ENCODE measurements around the gene AKAP8L.
"Not testable (repeated sequence)": the region's sequence is repeated elsewhere in the genome, so short reads cannot be mapped to it uniquely, and the experiment has no call there.

AKAP8L gene

DNA sequence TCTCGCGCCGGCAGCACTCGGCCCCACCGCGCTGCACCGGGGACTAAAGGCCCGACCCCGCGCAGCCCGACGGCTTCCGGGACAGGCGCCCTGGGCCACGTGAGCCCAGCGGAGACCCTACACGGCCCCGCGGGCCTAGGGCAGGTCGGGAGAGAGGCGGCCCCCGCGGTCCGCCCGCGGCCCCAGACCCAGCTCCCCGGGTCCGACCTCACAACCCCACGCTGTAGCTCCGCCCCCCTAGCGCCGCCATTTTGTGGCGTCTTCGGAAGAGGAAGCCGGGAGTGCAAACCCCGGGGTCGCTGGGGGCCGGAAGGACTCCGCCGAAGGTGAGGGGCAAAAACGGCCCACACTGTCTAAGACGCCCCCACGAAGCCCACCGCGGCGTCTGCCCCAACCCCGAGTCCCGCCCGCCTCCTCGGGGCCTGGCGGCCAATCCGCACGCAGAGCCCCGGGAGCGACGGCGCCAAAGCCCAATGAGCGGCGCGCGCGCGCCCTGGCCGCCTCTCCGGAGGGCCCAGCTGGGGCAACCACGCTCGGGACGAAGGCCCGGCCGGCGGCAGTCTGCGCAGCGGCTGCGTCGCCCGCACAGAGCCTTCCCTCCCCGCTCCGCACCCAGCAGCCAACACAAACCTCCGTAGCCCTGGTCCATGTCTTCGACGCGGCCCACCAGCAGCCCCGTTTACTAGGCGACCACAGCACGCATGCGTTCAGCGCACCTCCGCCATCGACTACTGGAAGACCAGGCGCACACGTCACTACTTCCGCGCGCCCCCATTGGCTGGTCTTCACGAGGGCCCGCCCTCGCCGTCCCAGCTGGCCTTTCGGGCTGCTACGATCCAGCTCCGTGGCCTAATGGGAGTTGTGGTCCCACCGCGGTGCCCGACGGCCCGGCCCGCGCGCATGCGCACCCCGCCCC is 39.4 kb downstream of the AKAP8L start, which contains the start of gene AKAP8:
Gene AKAP8 (minus strand): TSS at position 705 of the 916 bp plus-strand sequence. CDS start 56 bp downstream, at position 649.
- peak; percentile 99 for DNase-seq

DNA sequence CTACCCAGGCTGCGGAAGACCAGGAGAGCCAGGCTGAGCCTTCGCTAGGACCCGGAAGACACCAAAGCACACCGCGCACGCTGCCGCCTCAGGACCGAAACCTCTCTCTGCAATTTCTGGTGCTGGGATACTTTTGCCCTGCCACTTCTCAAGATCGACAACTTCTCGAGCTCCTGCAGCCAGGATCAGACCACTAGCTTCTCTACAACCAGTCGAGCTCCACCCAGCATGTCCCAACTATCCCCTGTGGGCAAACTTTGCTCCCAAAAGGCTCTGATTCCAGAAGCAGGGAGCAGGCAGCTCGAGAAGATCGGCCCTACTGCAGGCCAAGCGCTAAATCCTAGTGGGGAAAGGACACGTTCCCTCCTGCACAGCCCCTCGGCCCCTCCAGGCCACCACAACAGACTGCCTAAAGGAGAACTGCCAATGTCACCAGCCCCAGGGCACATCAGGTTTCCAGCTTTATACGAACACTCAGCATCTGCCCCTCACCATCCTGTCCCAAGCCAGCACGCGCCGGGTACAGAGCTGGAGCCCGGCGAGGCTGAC is 40.2 kb downstream of the AKAP8L start:
- DNase-seq: peak; percentile 55

DNA sequence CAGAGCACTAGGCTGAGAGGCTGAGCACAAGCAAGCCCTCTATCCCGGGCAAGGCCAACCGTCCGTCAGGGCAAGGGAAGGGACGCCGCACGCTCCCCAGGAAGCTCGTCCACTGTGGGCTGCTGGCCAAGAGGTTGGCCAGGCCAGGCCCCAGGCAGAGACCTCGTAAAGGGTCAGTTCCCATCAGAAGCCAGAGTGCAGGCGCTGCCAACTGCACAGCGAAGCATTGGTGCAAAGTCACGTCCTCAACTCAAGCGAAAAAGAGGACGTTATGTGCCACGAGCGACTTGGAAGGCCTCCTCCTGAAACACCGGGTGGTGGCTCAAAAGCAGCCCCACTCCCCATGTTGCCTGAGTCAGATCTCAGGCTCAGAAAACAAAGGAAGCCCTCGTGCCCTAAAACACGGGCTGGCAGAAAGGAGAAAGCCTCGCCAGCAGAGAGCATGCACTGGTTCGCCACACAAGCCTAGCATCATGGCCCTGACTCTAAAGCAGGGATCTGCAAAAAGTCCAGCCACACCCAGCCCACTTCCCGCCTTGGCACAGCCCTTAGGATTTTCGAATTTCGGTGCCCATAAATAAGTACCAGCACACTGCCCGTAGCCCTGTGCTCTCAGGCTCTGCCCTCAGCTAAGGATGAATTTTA is 43.9 kb downstream of the AKAP8L start:
- no peak for DNase-seq

DNA sequence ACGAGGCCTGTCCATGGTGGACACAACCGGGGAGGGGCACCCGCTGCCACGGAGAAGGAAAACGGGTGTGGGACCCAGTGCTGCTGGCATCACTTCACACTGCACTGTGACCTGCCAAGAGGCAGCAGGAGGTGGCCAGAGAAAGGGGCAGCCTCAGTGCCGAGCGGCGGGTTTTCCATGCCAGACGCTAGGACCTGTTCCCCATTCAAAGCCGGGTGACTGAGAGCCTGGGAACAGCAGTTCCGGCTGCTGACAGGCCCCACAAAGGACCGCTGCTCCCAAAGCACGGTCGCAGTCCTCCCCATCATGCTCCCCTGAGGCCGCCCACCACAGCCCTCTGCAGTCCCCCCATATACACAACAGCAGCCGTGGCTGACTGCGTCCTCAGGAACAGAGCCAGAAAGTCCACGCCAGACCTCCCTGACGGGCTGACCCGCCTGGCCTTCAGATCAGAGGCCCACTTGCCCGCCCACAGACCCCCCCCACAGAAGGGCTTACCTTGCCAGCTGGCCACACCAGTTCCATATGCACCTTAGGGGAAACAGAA is 44.6 kb downstream of the AKAP8L start:
- no peak for DNase-seq

DNA sequence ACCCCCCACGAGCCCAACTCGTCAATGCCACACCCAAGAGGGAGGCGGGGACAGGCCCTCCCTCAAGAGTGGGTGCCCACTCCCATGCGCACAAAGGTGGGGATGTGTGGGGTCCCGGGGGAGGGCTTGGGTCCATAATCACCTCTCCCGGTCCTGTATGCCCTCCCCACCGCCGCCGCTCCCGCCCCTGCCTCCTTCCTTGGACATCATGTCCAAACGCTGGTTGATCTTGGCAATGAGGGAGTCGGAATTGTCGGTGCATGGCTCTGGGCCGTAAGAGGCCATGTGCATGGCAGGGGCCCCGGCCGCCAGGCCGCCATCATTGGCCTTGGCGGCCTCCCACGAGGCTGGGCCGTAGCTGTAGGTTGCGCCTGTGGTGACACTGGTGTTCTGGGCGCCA is 45.1 kb downstream of the AKAP8L start:
- no peak for DNase-seq

DNA sequence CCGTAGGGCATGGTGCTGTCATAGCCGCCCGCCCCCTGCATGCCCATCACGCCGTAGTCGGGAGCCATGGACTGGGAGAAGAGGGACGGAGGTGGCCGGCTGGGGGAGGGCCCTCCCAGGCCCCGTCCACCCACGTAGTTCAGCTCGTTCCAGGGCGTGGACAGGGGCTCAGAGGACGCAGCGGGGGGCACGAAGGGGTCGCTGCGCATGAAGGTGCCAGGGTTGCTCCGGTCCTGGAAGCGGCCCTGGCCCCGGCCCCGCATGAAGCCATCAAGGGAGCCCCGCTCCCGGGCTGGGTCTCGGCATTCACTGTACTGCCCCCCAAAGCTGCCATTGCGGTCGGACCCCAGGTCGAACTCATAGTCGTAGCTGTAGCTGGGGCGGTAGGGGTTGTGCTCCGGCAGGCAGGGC is 45.9 kb downstream of the AKAP8L start:
- no peak for DNase-seq

DNA sequence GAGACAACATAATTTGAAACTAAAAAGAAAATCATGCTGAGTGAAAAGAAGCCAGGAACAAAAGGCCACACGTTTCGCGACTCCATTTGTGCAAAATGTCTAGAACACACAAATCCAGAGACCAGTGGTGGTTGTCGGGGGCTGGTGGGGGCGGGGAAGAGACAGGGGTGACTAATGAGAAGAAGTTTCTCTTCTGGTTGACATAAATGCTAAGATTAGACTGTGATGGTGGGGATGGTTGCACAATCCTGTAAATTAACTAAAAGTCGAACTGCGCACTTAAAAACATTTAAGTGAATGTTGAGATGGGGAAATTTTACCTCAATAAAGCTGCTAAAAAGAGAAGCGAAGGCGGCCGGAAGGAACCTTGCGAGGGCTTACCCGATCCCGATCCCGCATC is 46.3 kb downstream of the AKAP8L start:
- no peak for DNase-seq

DNA sequence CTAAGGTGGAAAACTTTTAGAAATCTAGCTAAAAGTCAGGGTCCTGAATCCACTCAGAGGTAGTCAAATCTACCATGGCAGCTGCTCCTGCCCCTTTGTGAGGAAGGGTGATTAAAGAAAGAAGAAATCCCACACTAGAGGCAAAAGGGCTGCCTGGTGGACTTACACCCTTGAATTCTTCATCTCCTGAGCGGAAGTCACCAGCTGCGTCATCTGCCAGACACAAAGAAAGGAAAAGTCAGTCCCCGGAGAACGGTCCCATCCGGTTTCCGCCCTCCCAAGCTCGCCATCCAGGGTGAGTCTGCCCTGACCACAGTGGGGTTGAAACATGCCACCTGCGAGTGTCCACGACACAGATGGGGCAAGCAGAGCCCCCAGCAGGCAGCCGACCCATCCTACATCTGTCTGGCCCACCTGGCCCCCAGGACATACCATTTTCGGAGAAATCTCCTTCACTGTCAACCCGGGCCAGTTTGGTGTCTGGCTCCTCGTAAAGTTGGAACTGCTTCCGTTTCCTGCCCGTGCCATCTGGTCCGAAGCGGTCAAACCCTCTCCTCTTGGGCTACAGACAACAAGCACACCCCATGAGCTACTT is 46.9 kb downstream of the AKAP8L start:
- DNase-seq: no peak

DNA sequence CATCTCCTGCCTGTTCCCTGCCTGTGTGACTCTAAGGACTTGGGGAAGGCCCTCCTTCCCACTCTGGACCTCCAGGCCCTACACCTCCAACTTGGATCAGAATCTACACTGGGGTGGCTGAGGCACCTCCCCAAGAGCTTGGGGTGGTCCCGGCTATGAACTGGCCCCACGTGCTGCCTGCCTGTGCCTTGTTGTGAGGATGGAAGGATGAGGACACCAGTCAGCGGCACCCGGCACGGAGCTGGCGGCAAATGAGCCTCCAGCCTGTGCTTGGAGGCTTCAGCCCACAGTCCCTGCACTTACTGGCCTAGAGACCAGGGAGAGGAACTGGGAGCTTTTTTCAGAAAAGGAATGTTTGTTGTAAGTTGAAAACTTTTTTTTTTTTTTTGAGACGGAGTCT is 47.7 kb downstream of the AKAP8L start:
- no peak for DNase-seq

DNA sequence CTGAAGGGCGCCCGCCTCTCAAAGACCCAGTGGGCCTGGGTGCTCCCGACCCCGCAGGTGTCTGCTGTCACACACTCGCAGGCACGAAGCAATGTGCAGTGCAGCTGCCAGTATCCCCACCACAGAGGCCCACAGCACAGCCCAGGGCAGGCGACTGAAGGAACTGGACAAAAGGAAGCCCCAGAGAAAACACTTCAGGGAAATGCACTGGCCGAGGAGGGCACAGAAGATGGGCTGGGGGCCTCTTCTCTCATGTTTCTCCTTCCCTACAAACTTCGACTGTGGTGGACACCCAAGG is 49.2 kb downstream of the AKAP8L start:
- DNase-seq: no peak

DNA sequence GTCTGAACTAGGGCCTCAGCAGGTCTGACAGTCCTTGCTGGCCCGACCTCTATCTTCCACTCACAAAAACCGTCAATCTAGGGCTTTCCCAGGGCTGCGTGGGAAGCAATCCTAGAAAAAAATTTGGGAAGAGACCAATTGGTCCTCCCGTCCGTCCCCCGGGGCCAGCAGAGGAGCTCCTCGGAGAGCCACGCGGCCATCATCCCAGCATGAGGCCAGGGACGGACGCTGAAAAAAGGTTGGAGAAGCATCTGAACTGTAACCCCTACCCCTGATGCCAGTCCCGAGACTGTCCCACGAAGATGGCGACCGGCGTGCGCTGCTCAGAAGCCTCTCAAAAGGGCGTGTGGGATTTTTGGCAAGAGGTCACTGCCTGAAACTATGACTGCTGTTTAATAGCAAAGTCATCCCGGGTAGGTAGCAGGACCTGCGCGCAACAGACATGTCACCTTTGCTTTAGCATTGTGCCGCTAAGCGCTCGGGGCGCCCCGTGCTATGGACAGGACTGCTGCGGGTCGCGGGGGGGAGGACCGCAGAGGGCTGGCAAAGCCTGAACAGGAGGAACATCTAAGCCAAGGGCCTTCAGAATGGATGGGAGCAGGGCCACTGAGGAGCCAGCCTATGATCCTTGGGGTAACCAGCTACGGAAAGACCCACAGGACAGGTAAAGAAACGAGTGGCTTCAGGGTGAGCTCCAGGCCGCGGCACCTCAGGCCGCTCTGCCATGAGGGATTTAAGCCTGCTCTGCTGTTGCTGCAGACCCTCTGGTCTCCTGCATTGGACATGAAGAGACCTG is 49.8 kb downstream of the AKAP8L start:
- no peak for DNase-seq

DNA sequence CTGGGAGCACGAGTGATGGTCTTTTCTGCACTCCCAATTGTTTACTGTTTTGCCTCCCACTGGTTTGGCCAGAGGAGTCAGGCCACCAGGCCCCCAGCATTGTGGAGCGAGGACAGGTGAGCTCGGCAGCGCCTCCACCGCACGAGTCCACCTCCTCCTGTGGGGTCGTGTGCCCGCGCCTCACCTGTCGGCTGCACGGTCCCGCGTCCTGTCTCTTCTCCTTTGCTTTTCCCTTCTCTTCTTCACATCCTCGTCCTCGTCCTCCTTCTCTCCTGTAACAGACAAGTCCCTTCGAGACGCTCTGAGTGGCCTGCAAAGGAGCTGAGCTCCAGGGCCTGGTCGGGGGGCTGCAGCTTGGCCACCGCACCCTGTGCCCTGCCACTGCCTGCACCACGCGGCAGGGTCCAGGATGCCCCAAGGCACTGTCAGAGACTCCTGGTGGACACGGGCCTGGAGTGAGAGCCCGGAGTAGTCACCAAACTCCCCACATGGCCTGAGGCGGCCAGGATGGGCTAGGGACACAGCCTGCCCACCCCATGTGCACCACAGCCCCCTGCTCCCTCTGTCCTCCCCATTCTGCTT is 50.6 kb downstream of the AKAP8L start:
- DNase-seq: no peak

DNA sequence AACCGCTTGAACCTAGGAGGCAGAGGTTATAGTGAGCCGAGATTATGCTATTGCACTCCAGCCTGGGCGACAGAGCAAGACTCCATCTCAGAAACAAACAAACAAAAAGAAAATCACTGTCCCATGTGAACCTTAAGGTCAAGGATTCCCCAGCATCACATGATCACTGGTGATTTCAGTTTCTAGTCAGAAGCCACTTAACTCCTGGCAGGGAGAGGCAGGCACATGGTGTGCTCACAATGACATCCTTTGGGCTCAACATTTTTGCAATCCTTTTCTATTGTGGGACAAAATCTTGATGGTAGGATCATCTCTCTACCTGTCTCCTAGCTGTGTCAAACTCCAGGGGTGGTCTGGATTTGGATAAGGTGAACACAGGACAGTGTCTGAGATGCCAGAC is 51.3 kb downstream of the AKAP8L start:
- no peak for DNase-seq

DNA sequence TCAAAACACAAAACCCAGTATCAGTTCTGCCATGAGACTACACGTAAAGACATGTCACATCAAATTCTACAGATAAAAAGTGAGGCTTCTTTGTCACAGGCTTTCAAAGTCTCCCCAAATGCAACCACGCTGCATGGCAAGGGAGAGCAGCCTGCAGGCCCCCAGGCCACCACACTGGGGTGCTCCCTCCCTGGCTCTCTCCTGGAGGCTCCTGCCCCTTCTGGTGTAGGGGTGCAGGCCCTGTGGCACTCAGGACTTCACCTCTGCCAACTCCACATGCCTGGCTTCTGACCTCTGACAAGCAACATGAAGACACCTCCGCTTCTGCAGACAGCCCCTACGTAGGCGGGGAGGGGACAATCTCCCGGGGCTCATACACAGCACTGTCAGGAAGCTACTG is 53.5 kb downstream of the AKAP8L start:
- DNase-seq: no peak

DNA sequence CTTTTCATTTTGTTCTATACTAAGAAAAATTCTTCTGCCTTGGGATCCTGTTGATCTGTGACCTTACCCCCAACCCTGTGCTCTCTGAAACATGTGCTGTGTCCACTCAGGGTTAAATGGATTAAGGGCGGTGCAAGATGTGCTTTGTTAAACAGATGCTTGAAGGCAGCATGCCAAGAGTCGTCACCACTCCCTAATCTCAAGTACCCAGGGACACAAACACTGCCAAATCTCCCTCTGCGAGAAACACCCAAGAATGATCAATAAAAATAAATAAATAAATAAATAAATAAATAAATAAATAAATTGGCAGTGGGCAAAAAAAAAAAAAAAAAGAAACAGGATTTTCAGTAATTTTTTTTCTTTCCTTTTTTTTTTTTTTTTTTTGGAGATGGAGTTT is 55.0 kb downstream of the AKAP8L start:
- not testable (repeated sequence) for DNase-seq

DNA sequence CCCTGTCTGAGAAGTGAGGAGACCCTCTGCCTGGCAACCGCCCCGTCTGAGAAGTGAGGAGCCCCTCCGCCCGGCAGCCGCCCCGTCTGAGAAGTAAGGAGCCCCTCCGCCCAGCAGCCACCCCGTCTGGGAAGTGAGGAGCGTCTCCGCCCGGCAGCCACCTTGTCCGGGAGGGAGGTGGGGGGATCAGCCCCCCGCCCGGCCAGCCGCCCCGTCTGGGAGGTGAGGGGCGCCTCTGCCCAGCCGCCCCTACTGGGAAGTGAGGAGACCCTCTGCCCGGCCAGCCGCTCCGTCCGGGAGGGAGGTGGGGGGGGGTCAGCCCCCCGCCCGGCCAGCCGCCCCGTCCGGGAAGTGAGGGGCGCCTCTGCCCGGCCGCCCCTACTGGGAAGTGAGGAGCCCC is 55.7 kb downstream of the AKAP8L start:
- not testable (repeated sequence) for DNase-seq

DNA sequence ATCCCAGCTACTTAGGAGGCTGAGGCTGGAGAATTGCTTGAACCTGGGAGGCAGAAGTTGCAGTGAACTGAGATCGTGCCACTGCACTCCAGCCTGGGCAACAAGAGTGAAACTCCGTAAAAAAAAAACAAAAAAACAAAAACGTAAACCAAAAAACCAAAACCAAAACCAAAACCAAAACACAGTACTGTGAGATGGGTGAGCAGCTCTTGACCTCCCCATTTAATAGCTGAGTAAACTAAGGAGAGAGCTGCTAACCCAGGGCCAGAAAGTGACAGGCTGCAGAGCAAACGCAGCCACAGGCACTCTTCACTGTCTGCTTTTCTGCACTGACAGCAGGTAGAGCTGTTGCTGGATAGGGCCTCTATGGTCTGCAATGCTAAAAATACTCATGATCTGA is 58.8 kb downstream of the AKAP8L start:
- DNase-seq: not testable (repeated sequence)

DNA sequence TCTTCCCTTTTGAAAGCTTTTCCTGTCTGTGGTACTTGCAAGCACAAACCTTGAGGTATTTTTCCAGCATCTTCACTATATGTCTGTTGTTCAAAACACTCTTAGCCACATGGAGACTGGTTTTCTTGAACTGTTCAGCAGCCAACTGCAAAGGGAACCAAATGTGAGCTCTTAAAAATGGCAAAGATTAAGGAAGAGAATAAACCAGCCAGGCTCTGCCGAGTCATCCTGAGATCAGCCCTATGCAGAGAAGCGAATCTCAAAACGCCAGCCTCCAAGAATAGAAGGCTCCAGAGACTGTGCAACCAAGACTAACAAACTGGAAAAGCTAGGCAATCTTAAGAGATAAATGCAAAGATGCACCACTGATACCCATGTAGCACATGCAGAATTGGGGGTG is 59.9 kb downstream of the AKAP8L start:
- no peak for DNase-seq

DNA sequence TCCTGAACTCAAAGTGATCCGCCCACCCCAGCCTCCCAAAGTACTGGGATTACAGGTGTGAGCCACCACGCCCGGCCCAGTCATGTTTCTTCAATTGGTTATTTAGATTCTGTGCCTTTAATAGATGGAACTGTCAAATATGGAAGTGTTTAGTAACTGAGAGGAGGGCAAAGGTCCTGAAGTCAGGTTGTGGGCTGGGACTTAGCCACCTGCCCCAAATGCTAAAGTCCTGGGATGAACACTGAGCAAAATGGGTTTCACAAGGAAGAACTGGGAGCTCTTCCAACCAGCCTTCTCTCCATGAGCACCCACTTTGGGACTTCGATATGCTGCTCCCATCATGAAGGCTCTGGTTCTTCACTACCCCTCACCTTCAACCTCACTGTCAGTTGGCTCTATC is 60.9 kb downstream of the AKAP8L start:
- DNase-seq: no peak

DNA sequence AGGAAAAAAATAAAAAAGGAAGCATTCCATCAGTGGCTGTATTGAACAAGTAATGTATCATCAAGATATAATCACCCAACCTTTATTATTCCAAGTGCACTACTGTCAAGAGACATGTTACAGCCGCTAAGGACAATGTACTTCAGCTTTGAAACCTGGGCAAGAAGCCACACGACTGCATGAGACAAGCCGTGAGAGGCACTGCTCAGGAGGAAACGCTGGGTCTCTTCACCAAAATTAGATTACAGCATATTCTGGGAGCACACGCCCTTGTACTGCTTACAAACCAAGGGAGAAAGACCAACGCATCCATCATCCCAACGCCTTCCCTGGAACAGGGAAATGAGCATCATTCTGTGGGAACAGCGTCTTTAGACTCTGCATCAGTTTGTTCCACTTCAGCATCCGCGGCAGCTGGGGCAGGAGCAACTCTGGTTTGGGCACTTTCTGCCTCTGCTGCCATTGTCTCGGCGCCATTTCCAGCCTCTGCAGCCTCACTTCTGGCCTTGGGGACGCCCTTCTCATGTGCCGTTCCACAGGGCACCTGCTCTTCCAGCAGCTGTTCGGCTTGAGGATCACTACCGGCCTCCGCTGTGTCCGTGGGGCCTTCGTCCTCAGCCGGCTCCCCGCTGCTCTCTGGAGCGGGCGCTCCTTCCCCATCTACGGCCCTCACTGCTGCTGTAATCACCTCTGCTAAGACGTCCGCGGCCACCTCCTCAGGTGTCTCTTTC is 64.1 kb downstream of the AKAP8L start:
- DNase-seq: no peak

DNA sequence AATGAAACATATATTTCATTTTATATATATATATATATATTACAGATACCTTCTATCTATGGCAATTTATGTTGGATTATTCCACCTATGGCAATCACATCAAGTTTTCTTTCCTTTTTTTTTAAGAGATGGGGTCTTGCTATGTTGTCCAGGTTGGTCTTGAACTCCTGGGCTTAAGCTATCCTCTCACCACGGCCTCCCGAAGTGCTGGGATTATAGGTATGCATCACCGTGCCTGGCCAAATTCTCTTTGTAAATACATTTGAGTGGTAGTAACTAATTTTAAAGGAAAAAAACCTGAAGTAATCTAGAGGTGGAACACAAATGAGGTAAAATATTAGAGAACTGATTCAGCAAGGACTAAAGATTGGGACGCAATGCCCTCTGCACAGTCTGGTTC is 64.9 kb downstream of the AKAP8L start:
- DNase-seq: no peak

DNA sequence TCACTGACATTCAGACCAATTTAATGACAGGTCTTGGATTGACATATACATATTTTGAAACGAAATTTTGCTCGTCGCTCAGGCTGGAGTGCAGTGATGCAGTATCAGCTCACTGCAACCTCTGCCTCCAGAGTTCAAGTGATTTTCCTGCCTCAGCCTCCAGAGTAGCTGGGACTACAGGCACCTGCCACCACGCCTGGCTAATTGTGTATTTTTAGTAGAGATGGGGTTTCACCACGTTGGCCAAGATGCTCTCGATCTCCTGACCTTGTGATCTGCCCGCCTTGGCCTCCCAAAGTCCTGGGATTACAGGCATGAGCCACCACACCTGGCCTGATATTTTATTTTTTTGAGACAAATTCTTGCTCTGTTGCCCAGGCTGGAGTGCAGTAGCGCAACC is 66.3 kb downstream of the AKAP8L start:
- not testable (repeated sequence) for DNase-seq
